Left hindlimb (tissue), 1 donor: ENCODE measurements around the gene SPINK5.

ENCODE experiments used
- DNase-seq: peaks from one replicate; pipeline ENCODE4 v3.0.0-alpha.2; 2018

The SPINK5 gene

DNA sequence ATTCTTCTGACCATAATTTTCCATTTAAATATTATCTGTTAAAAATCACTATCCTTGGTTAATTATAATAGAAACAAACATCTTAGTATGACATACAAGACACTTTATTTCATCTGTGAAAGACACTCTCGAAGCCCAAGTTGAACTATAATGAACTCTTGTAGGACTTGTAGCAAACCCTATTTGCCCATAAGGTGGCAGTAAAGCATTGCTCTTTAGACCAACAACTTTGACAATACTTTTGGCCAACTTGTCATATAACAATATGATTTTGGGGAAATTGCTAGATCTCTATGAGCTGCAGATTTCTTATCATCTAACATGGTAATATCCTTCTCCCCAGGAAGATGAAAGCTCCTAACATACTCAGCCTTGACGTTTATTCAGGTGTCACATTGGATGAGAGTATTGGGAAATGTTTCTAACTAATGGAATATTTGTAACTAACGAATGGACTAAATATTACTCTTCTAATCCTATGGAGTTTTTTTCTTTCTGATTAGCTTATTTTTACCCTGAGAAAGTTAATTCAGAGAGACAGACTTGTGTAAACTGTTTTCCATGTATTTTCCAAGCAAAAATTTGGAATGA, 115.5 kb downstream of the SPINK5 start:
- DNase-seq: no peak

DNA sequence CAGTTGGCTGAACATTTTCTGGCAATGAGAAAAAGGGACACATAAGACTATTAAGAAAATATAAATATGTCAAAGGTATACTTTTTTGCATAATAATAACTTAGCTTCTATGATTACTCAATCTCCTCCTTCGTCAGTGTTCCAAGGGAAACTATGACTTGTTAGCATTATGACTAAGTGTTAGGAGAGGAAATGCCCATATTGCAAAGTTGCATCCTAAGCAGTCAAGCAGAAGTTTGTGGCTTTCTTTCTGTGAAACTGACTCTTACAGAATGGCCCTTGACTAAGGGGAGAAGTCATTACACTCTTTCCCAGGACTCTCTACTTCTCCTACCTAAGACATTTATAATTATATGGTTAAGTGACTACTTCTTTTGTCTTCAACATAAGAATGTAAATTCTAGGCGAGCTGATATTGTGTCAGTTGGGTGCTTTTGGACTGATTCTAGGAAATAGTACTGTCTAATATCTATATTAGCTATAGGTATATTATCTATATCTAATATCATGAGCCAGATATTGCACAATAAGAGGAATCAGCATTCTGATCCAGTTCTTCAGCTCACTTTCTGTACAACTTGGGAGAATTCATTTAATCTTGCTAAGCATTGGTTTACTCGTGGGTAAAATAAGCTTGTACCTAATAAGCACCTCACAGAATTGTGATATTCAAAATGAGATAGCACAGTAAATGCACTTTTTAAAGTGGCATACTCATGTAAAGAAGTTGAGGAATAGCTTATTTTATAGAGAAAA, 122.6 kb downstream of the SPINK5 start:
- no peak for DNase-seq
